Mesendoderm (in vitro differentiated cells): ENCODE results near the gene FBXW10B.
A peak's percentile ranks its signal among the peaks of the same experiment; 100 is the strongest.
"Not testable (repeated sequence)": the region's sequence is repeated elsewhere in the genome, so short reads cannot be mapped to it uniquely, and the experiment has no call there.

Source experiments
- DNase-seq: peaks from one replicate; pipeline ENCODE4 v3.0.0; 2013
- H2AK5ac ChIP-seq: 2 replicates; pipeline ENCODE4 v1.6.1; 2013; ENCODE audit warnings: low read length, inconsistent platforms
- H2BK120ac ChIP-seq: 2 replicates; pipeline ENCODE4 v1.6.1; 2013; ENCODE audit warnings: low read depth, mild to moderate bottlenecking, low read length, moderate library complexity, mixed read lengths
- H2BK15ac ChIP-seq: replicated peaks from 2 replicates; pipeline ENCODE4 v1.6.1; 2013; ENCODE audit warnings: low read depth, mild to moderate bottlenecking, moderate library complexity
- H2BK5ac ChIP-seq: 2 replicates; pipeline ENCODE4 v1.6.1; 2013; ENCODE audit warnings: low read length, inconsistent platforms
- H3K18ac ChIP-seq: 2 replicates; pipeline ENCODE4 v1.6.1; 2013; ENCODE audit warnings: mild to moderate bottlenecking, low read length, mixed read lengths
- H3K23ac ChIP-seq: one replicate; pipeline ENCODE4 v1.6.1; 2013; ENCODE audit warnings: low read length
- H3K27ac ChIP-seq: 2 replicates; pipeline ENCODE4 v1.5.1; 2013; ENCODE audit warnings: low read depth, mild to moderate bottlenecking, inconsistent platforms, low read length, moderate library complexity
- H3K27me3 ChIP-seq: 2 replicates; pipeline ENCODE4 v1.6.1; 2013; ENCODE audit warnings: low read length, control low read depth, mild to moderate bottlenecking, inconsistent platforms; ENCODE audit not compliant: insufficient read depth, poor library complexity
- H3K36me3 ChIP-seq: 2 replicates; pipeline ENCODE4 v1.6.1; 2013; ENCODE audit warnings: low read length, inconsistent platforms; ENCODE audit not compliant: control insufficient read depth, insufficient read depth
- H3K4ac ChIP-seq: one replicate; pipeline ENCODE4 v1.6.1; 2013; ENCODE audit warnings: low read depth, mild to moderate bottlenecking, low read length, moderate library complexity
- H3K4me1 ChIP-seq: 2 replicates; pipeline ENCODE4 v1.6.1; 2013; ENCODE audit warnings: low read depth, low read length, inconsistent platforms; ENCODE audit not compliant: control insufficient read depth
- H3K4me2 ChIP-seq: 2 replicates; pipeline ENCODE4 v1.6.1; 2013; ENCODE audit warnings: low read length
- H3K4me3 ChIP-seq: 2 replicates; pipeline ENCODE4 v1.5.1; 2013; ENCODE audit warnings: mild to moderate bottlenecking, low read length
- H3K56ac ChIP-seq: one replicate; pipeline ENCODE4 v1.6.1; 2013; ENCODE audit warnings: low read length
- H3K79me1 ChIP-seq: 2 replicates; pipeline ENCODE4 v1.6.1; 2013; ENCODE audit warnings: low read length, inconsistent platforms
- H3K79me2 ChIP-seq: 2 replicates; pipeline ENCODE4 v1.6.1; 2013; ENCODE audit warnings: mild to moderate bottlenecking, low read length; ENCODE audit not compliant: control insufficient read depth, insufficient read depth
- H3K9ac ChIP-seq: 2 replicates; pipeline ENCODE4 v1.6.1; 2013; ENCODE audit warnings: low read length, inconsistent platforms
- H4K5ac ChIP-seq: one replicate; pipeline ENCODE4 v1.6.1; 2013; ENCODE audit warnings: low read length
- H4K8ac ChIP-seq: one replicate; pipeline ENCODE4 v1.6.1; 2013; ENCODE audit warnings: low read depth, mild to moderate bottlenecking, control low read depth, low read length, moderate library complexity
- WGBS: extraction: QIAGEN DNeasy Blood & Tissue Kit; methylation state at CpG from one replicate; pipeline ENCODE4 v1.1.7; 2013; ENCODE audit warnings: low lambda C conversion rate, missing lambda C conversion rate; ENCODE audit not compliant: insufficient coverage; ENCODE audit errors: extremely low coverage; 5-methylcytosine and 5-hydroxymethylcytosine counted together

Gene FBXW10B

GRCh38 chr17:15583313-15583712 lies 36.2 kb downstream of the FBXW10B start:
- not testable (repeated sequence) for H3K27ac ChIP-seq, H3K4ac ChIP-seq, H2BK120ac ChIP-seq, H4K5ac ChIP-seq, H3K4me3 ChIP-seq, H3K4me2 ChIP-seq, H3K9ac ChIP-seq, DNase-seq, H3K27me3 ChIP-seq, H3K23ac ChIP-seq, H2AK5ac ChIP-seq, H3K79me1 ChIP-seq, H3K36me3 ChIP-seq, H3K4me1 ChIP-seq, H2BK5ac ChIP-seq, H3K79me2 ChIP-seq, H3K56ac ChIP-seq, H2BK15ac ChIP-seq, H4K8ac ChIP-seq, H3K18ac ChIP-seq
- WGBS = no CpG with 5 or more reads among the region's 5 CpGs

DNA sequence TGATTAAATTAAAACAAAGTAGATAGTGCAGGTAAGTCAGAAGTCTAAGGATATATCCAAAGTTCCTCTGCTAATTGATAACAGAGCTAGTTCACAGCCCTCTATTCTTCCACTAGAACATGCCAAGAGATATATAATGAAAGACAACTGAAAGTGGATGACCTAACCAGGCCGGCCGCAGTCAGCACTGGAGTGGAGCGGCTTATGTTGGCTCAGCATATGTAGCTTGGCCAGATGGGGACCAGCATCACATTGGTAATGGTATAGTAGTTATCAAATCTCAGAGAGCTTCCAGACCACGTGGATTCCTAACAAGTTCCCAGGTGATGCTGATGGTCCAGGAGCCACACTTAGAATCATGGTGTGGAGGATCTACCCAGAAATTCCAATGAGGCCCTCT lies 38.0 kb downstream of the FBXW10B start:
- H2AK5ac ChIP-seq, DNase-seq, H2BK120ac ChIP-seq, H3K9ac ChIP-seq, H3K4me1 ChIP-seq, H3K4me3 ChIP-seq, H3K27ac ChIP-seq, H2BK5ac ChIP-seq, H3K79me1 ChIP-seq, H2BK15ac ChIP-seq, H3K4me2 ChIP-seq, H4K8ac ChIP-seq, H3K36me3 ChIP-seq, H4K5ac ChIP-seq, H3K4ac ChIP-seq, H3K18ac ChIP-seq, H3K27me3 ChIP-seq, H3K56ac ChIP-seq, H3K79me2 ChIP-seq, H3K23ac ChIP-seq: not testable (repeated sequence)
- WGBS = no CpG with 5 or more reads among the region's 4 CpGs

DNA sequence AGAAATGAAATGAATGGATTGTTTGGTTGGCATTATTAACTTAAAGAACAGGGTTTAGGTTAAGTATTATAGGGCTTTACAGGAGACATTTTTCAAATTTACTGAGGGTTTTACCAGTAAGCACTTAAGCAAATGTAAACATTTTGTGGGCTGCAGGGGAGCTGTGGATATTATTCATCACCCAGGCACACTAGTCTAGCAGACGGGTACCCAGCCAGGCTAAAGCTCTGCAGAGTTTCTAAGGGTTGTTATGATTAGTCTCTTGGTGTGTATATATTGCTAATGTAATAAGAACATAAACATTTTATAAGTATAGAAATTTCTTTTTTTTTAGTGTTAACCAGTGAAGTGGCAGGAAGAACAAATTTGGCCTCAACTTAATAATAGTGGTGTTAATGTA lies 42.7 kb downstream of the FBXW10B start:
- not testable (repeated sequence) for H3K4me3 ChIP-seq, H3K36me3 ChIP-seq, H3K9ac ChIP-seq, H2BK5ac ChIP-seq, H4K8ac ChIP-seq, H2AK5ac ChIP-seq, H3K4me2 ChIP-seq, H4K5ac ChIP-seq, H3K4me1 ChIP-seq, H3K23ac ChIP-seq, H3K4ac ChIP-seq, H3K56ac ChIP-seq, H2BK15ac ChIP-seq, H2BK120ac ChIP-seq, H3K79me1 ChIP-seq, H3K27me3 ChIP-seq, DNase-seq, H3K79me2 ChIP-seq, H3K18ac ChIP-seq, H3K27ac ChIP-seq
- no CpG with 5 or more reads among the region's 1 CpG for WGBS

DNA sequence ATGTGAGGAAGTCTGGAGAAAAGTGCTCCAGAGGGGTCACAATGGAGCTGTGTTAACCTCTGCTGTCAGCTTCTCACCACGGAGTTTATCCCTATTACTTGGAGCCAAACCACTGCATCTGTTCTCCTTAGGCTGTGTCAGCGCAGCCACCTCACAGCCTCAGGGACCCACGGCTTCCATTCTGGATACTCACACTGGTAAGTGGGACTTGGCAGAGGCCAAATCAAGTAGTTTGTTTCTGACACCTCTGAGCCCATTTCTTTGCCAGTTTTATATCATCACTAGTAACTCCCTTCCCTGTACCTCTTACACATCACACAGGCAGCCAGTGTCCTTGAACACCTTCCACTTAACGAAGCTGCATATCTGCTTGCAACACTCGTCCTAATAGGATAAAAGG lies 44.8 kb downstream of the FBXW10B start:
- H3K27ac ChIP-seq, H3K23ac ChIP-seq, H3K4ac ChIP-seq, H3K56ac ChIP-seq, H3K79me1 ChIP-seq, H3K4me1 ChIP-seq, H3K18ac ChIP-seq, H2BK120ac ChIP-seq, H4K8ac ChIP-seq, H3K4me3 ChIP-seq, H3K27me3 ChIP-seq, H2AK5ac ChIP-seq, H2BK5ac ChIP-seq, H3K79me2 ChIP-seq, H3K4me2 ChIP-seq, H3K9ac ChIP-seq, H2BK15ac ChIP-seq, DNase-seq, H3K36me3 ChIP-seq, H4K5ac ChIP-seq: not testable (repeated sequence)
- WGBS = no CpG with 5 or more reads among the region's 5 CpGs

DNA sequence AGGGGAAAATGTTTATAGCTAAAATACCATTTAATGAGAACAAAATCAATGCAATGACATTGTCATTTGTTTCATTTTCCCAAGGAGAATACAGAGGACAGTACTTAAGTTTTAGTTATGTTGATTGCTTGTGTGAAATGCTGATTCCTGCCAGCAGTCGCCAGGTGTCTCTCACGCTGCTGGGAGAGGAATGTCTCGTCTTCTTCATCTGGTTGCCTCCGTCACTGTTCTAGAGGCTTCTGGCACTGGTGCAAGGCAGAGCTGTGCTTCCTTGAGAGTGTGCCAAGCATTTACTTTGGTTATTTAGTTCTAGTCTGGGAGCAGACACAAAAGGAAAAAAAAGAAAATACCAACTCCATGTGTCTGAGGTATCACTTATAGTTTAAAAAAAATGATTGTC lies 45.6 kb downstream of the FBXW10B start:
- H2AK5ac ChIP-seq, H3K56ac ChIP-seq, H3K27me3 ChIP-seq, H3K4ac ChIP-seq, H2BK120ac ChIP-seq, H2BK15ac ChIP-seq, H3K4me1 ChIP-seq, H3K4me3 ChIP-seq, H2BK5ac ChIP-seq, H3K36me3 ChIP-seq, H3K79me1 ChIP-seq, H3K4me2 ChIP-seq, H3K23ac ChIP-seq, H3K79me2 ChIP-seq, H3K18ac ChIP-seq, H3K27ac ChIP-seq, H4K5ac ChIP-seq, H4K8ac ChIP-seq, H3K9ac ChIP-seq: not testable (repeated sequence)
- peak; percentile 48 for DNase-seq
- no CpG with 5 or more reads among the region's 4 CpGs for WGBS
